ENCODE data around the gene CDC6.

DNA sequence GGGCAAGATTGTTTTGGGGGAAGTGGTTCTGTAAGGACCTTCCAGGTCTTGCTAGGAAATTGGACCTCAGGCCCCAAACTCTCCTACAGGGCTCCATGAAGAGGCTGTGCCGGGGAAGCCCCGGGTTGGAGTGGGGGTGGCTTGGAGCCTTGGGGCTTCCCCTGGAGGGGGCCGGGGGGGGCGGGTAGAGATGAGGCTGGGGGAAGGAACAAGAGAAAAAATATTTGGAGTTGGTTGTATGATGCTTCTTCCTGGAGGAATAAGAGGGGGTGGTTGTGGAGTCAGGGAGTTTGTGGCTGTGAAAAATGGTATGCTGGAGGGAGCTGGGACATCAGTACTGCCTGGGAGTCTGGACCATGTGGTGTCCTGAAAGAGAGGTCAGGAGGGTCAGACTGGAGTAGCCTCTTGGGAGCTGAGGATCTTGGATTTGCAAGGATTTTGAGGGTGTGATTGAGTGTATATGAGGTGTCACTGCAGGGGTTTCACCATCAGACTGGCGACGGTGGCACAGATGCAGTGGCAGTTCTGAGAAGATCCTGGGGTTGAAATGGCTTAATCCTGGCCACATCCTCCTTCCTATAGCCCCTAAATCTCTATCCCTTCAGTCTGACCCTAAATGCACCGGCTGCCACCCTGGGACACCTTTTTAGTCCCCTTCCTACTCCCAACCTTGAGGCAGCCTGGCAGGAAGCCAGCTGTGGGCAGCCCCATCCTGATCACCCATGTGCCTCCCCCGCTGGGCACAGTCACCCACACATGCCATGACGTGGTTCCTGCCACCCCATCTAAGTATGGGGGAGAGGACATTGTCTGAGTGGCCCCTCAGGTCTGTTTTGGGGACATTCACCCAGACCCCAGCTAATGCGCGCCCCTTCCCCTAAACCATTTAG, 32.2 kb downstream of the CDC6 start:
- TF ChIP-seq CTCF (IDR thresholded peaks at IDR 0.05) (no peak), POLR2A (IDR thresholded peaks at IDR 0.05) (no peak)
